RWPE2 (cell line): ENCODE data around the gene FUT1.
A peak's percentile ranks its signal among the peaks of the same experiment; 100 is the strongest.

Source experiments
- ATAC-seq: fragments of 200-7000 bp; cut with Tn5 transposase; 3 replicates; pipeline ENCODE4 v1.9.1; 2021; ENCODE audit warnings: low read depth
- DNase-seq: peaks from one replicate; pipeline ENCODE4 v3.0.0-alpha.2; 2020; ENCODE audit warnings: low spot score
- H3K27ac ChIP-seq: fragments of 450-650 bp; 2 replicates; pipeline ENCODE4 v1.5.1; 2017; ENCODE audit warnings: mild to moderate bottlenecking; ENCODE audit not compliant: poor library complexity, severe bottlenecking
- H3K27me3 ChIP-seq: fragments of 250-450 bp; sonication (Bioruptor Pico); 2 replicates; pipeline ENCODE4 v1.5.1; 2021; ENCODE audit warnings: mild to moderate bottlenecking, moderate library complexity; ENCODE audit not compliant: insufficient read depth, poor library complexity, severe bottlenecking
- H3K36me3 ChIP-seq: fragments of 250-450 bp; sonication (Bioruptor Pico); 2 replicates; pipeline ENCODE4 v1.5.1; 2020; ENCODE audit warnings: low read depth, mild to moderate bottlenecking, moderate library complexity
- H3K4me1 ChIP-seq: fragments of 250-450 bp; sonication (Bioruptor Pico); 2 replicates; pipeline ENCODE4 v1.5.1; 2021; ENCODE audit warnings: mild to moderate bottlenecking, moderate library complexity; ENCODE audit not compliant: insufficient read depth, poor library complexity, severe bottlenecking
- H3K4me3 ChIP-seq: fragments of 250-450 bp; sonication (Bioruptor Pico); 2 replicates; pipeline ENCODE4 v1.5.1; 2021; ENCODE audit warnings: mild to moderate bottlenecking, moderate library complexity; ENCODE audit not compliant: severe bottlenecking
- H3K9me3 ChIP-seq: fragments of 250-450 bp; sonication (Bioruptor Pico); 2 replicates; pipeline ENCODE4 v1.5.1; 2021; ENCODE audit warnings: mild to moderate bottlenecking, moderate library complexity; ENCODE audit not compliant: severe bottlenecking
- CTCF ChIP-seq: fragments of 450-650 bp; IDR thresholded peaks from one replicate; pipeline ENCODE4 v1.5.1; 2017; ENCODE audit warnings: mild to moderate bottlenecking, moderate library complexity; ENCODE audit not compliant: poor library complexity, severe bottlenecking

Gene FUT1

GRCh38 chr19:48731452-48731851 is 21.0 kb downstream of the FUT1 start:
- ATAC-seq (no peak), DNase-seq (no peak)
- H3K36me3 ChIP-seq: no peaks in the 10 kb centered on the region
- TF ChIP-seq CTCF: no peak
- H3K9me3 ChIP-seq: no peaks in the 10 kb centered on the region
- no peak overlapping the region for H3K27ac ChIP-seq
- H3K4me1 ChIP-seq: no peaks in the 10 kb centered on the region
- no peaks in the 10 kb centered on the region for H3K27me3 ChIP-seq
- no peak overlapping the region for H3K4me3 ChIP-seq

GRCh38 chr19:48728911-48729664 is 23.4 kb downstream of the FUT1 start:
- H3K36me3 ChIP-seq: no peaks in the 10 kb centered on the region
- ATAC-seq (no peak), DNase-seq (no peak)
- peaks cover 13% of the 10 kb centered on the region for H3K4me1 ChIP-seq
- H3K27me3 ChIP-seq: no peaks in the 10 kb centered on the region
- H3K4me3 ChIP-seq: no peak overlapping the region
- no peak overlapping the region for H3K27ac ChIP-seq
- no peaks in the 10 kb centered on the region for H3K9me3 ChIP-seq
- TF ChIP-seq CTCF: no peak

- H3K36me3 ChIP-seq: no peaks in the 10 kb centered on the region
- no peak overlapping the region for H3K4me3 ChIP-seq
- no peak for TF ChIP-seq CTCF
- ATAC-seq (no peak), DNase-seq (no peak)
- H3K9me3 ChIP-seq: no peaks in the 10 kb centered on the region
- H3K27me3 ChIP-seq: no peaks in the 10 kb centered on the region
- peaks cover 13% of the 10 kb centered on the region for H3K4me1 ChIP-seq
- no peak overlapping the region for H3K27ac ChIP-seq
Measured at GRCh38 chr19:48726556-48726955, 25.9 kb downstream of the FUT1 start.

- H3K4me3 ChIP-seq: no peak overlapping the region
- peaks cover 13% of the 10 kb centered on the region for H3K4me1 ChIP-seq
- ATAC-seq: peak; percentile 52
- H3K27me3 ChIP-seq: no peaks in the 10 kb centered on the region
- no peaks in the 10 kb centered on the region for H3K9me3 ChIP-seq
- no peaks in the 10 kb centered on the region for H3K36me3 ChIP-seq
- no peak for TF ChIP-seq CTCF
- H3K27ac ChIP-seq: peak overlapping the region; percentile 75
- DNase-seq: no peak
Measured at GRCh38 chr19:48724796-48725753, 27.4 kb downstream of the FUT1 start.
